SH-SY5Y (cell line): Measurements from ENCODE around the gene ZFP1.

Experiments used
- GATA2 ChIP-seq: IDR thresholded peaks from 2 replicates; pipeline ENCODE4 v1.6.1; 2011; ENCODE audit warnings: mild to moderate bottlenecking, low read depth, low read length
- GATA3 ChIP-seq: IDR thresholded peaks from 2 replicates; pipeline ENCODE4 v1.6.1; 2011; ENCODE audit warnings: low read depth, mild to moderate bottlenecking, low read length, moderate library complexity

- TF ChIP-seq GATA2 (no peak), GATA3 (no peak)
Observed at GRCh38 chr16:75189638-75190245, 41.4 kb downstream of the ZFP1 start.
